Measurements from ENCODE around the gene HTR2A. TPM values are rescaled to one million over a fixed set of nuclear protein-coding genes. Genes with fewer than 3 reads are reported as not detected.

Gene HTR2A
- 1.4 and 6.5 TPM in 2 replicates for total RNA-seq

GRCh38 chr13:46896341-46897137 is at the start of gene HTR2A:
TSS of gene HTR2A (minus strand) at chr13:46897053. CDS start at chr13:46895906, 1,147 bp downstream.

GRCh38 chr13:46796515-46797474 is 100.1 kb downstream of the HTR2A start, which contains the start of gene ESD:
TSS of gene ESD (minus strand) at chr13:46797161. CDS start at chr13:46791413, 5,748 bp downstream.

Other genes starting within 250 kb of the HTR2A start
- gene ESD, start 99.9 kb downstream of the HTR2A start, total RNA-seq, result 81.7 and 93.9 TPM in 2 replicates